Neuronal stem cell (in vitro differentiated cells): ENCODE data around the gene SNAI3.

Source experiments
- DNase-seq: peaks from one replicate; pipeline ENCODE4 v3.0.0-alpha.2; 2013; ENCODE audit warnings: low spot score
- H2AFZ ChIP-seq: one replicate; pipeline ENCODE4 v1.6.1; 2013; ENCODE audit warnings: mild to moderate bottlenecking, low read length, inconsistent platforms
- H2AK5ac ChIP-seq: 2 replicates; pipeline ENCODE4 v1.6.1; 2013; ENCODE audit warnings: low read depth, mild to moderate bottlenecking, inconsistent platforms, low read length, moderate library complexity, mixed read lengths
- H2BK120ac ChIP-seq: 2 replicates; pipeline ENCODE4 v1.6.1; 2013; ENCODE audit warnings: low read depth, mild to moderate bottlenecking, inconsistent platforms, low read length, moderate library complexity, mixed read lengths
- H2BK12ac ChIP-seq: one replicate; pipeline ENCODE4 v1.6.1; 2013; ENCODE audit warnings: low read length, inconsistent platforms
- H2BK15ac ChIP-seq: 2 replicates; pipeline ENCODE4 v1.6.1; 2013; ENCODE audit warnings: mild to moderate bottlenecking, low read length, inconsistent platforms, mixed read lengths
- H2BK5ac ChIP-seq: one replicate; pipeline ENCODE4 v1.6.1; 2013; ENCODE audit warnings: inconsistent platforms, mild to moderate bottlenecking, low read length, moderate library complexity
- H3K14ac ChIP-seq: one replicate; pipeline ENCODE4 v1.6.1; 2013; ENCODE audit warnings: low read length, inconsistent platforms
- H3K18ac ChIP-seq: 2 replicates; pipeline ENCODE4 v1.6.1; 2013; ENCODE audit warnings: low read length, inconsistent platforms
- H3K23ac ChIP-seq: 2 replicates; pipeline ENCODE4 v1.6.1; 2013; ENCODE audit warnings: low read depth, mild to moderate bottlenecking, mixed read lengths, low read length, inconsistent platforms; ENCODE audit not compliant: poor library complexity
- H3K27ac ChIP-seq: replicated peaks from 3 replicates; pipeline ENCODE4 v1.5.1; 2013; ENCODE audit warnings: low read length, inconsistent platforms
- H3K27me3 ChIP-seq, 3 experiments: 2 replicates each; pipeline ENCODE4 v1.6.1; 2013; ENCODE audit warnings: low read length in 3 of 3, mild to moderate bottlenecking in 2 of 3, inconsistent platforms in 1 of 3, low read depth in 1 of 3, mixed read lengths in 1 of 3, moderate library complexity in 1 of 3; ENCODE audit not compliant: control insufficient read depth in 3 of 3, insufficient read depth in 3 of 3
- H3K36me3 ChIP-seq, 2 donors: replicated peaks in 1 of 2; 2 replicates each; pipeline ENCODE4 v1.6.1; 2013; ENCODE audit warnings: low read length in 2 of 2; ENCODE audit not compliant: control insufficient read depth in 2 of 2, insufficient read depth in 2 of 2
- H3K4ac ChIP-seq: 2 replicates; pipeline ENCODE4 v1.6.1; 2013; ENCODE audit warnings: inconsistent platforms, mild to moderate bottlenecking, low read length, moderate library complexity
- H3K4me1 ChIP-seq, 2 donors: 1 replicate in 1 of 2; 2 replicates in 1 of 2; pipeline ENCODE4 v1.6.1; 2013; ENCODE audit warnings: low read length in 2 of 2, low read depth in 1 of 2; ENCODE audit not compliant: control insufficient read depth in 2 of 2, insufficient read depth in 1 of 2
- H3K4me2 ChIP-seq: one replicate; pipeline ENCODE4 v1.6.1; 2013; ENCODE audit warnings: mild to moderate bottlenecking, low read length, inconsistent platforms; ENCODE audit not compliant: insufficient read depth, poor library complexity, severe bottlenecking
- H3K4me3 ChIP-seq, 2 donors: 2 replicates each; pipeline ENCODE4 v1.5.1; 2013; ENCODE audit warnings: low read length in 2 of 2, mild to moderate bottlenecking in 2 of 2, inconsistent platforms in 1 of 2, moderate library complexity in 1 of 2
- H3K79me1 ChIP-seq: one replicate; pipeline ENCODE4 v1.6.1; 2013; ENCODE audit warnings: low read depth, mild to moderate bottlenecking, inconsistent platforms, low read length, moderate library complexity
- H3K9ac ChIP-seq: one replicate; pipeline ENCODE4 v1.6.1; 2013; ENCODE audit warnings: mild to moderate bottlenecking, low read depth, low read length, inconsistent platforms; ENCODE audit not compliant: poor library complexity
- H3K9me3 ChIP-seq, 2 donors: replicated peaks in 1 of 2; 2 replicates each; pipeline versions ENCODE3 to v1.6.1; 2013; ENCODE audit warnings: low read length in 2 of 2, mild to moderate bottlenecking in 2 of 2, inconsistent platforms in 1 of 2, low read depth in 1 of 2, mixed read lengths in 1 of 2, moderate library complexity in 1 of 2; ENCODE audit not compliant: control insufficient read depth in 2 of 2, insufficient read depth in 1 of 2
- H4K8ac ChIP-seq: one replicate; pipeline ENCODE4 v1.6.1; 2013; ENCODE audit warnings: low read depth, mild to moderate bottlenecking, inconsistent platforms, low read length, moderate library complexity
- H4K91ac ChIP-seq: one replicate; pipeline ENCODE4 v1.6.1; 2013; ENCODE audit warnings: low read length, low read depth, mild to moderate bottlenecking, inconsistent platforms; ENCODE audit not compliant: poor library complexity
- WGBS, 2 donors: extraction: QIAGEN DNeasy Blood & Tissue Kit; methylation state at CpG; one replicate each; pipeline ENCODE4 v1.1.7; 2013; ENCODE audit warnings: missing lambda C conversion rate in 2 of 2, mixed read lengths in 1 of 2; ENCODE audit not compliant: insufficient read length in 2 of 2, insufficient replicate concordance in 1 of 2; ENCODE audit errors: extremely low coverage in 2 of 2; 5-methylcytosine and 5-hydroxymethylcytosine counted together

Gene SNAI3

GRCh38 chr16:88710556-88710955, 24.2 kb upstream of the SNAI3 start:
- no peak for DNase-seq
- Histone ChIP-seq H3K27ac (no peak overlapping the region), H3K23ac (peak overlapping the region; percentile 43), H4K8ac (no peak overlapping the region), H3K9ac (peak overlapping the region; percentile 21), H3K4me1 (peaks cover 5 to 8% of the 10 kb centered on the region in 2 donors), H3K18ac (no peak overlapping the region), H3K4me3 (no peak overlapping the region), H3K14ac (no peak overlapping the region), H4K91ac (no peak overlapping the region), H3K9me3 (no peaks in the 10 kb centered on the region), H2AK5ac (peak overlapping the region; percentile 61), H2BK120ac (no peak overlapping the region), H2BK12ac (peak overlapping the region; percentile 10), H3K4me2 (no peak overlapping the region), H2BK15ac (no peak overlapping the region), H3K27me3 (no peaks in the 10 kb centered on the region), H2BK5ac (no peak overlapping the region), H3K36me3 (peaks cover 4 to 17% of the 10 kb centered on the region in 2 donors), H3K79me1 (peaks cover 10% of the 10 kb centered on the region), H2AFZ (no peak overlapping the region), H3K4ac (no peak overlapping the region)
- no CpG with 5 or more reads among the region's 16 CpGs for WGBS, 2 donors

DNA sequence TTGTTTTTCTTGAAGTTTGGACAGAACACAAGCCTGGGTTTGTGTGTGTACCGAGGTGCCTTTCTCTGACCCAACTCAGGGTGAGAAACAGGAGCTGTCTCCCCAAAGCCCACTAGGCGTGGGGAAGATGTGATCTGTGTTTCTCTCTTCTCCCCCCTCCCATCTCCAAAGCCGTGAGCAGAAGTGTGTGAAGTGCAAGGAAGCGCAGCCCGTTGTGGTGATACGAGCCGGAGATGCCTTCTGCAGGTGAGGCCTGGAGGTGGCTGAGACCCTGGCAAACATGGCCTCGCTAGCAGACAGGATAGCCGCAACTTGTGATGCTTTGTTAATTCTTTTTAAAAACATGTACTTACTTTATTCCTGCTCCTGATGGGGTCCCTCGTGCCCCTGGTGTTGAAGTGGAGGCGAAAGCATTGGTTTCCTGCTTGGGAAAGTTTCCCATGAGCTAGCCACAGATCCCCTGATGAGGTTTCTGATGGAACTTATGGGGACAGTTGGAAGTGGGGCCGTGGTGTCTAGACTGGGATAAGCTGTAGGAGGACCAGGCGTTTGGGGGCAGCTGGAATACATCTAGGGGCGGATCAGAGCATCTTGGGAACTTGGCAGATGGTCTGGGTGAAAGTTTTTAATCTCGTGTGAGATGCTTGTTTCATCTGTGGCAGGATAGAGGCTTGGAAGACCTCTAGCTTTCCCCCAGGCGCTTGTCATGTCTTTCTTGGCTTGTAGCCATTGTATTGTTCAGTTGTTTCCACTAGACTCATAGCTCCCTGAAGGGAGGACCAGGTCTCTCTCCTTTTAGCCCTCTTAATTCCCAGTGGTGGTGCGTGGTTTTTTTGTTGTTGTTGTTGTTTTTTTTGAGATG, 20.9 kb upstream of the SNAI3 start:
- H2BK120ac ChIP-seq, result no peak overlapping the region
- DNase-seq, result no peak
- no peak overlapping the region for H3K4ac ChIP-seq
- peak overlapping the region; percentile 96 for H3K4me2 ChIP-seq
- no peak overlapping the region for H3K14ac ChIP-seq
- no CpG with 5 or more reads among the region's 17 CpGs for whole genome bisulfite sequencing, 2 donors
- no peak overlapping the region for H4K8ac ChIP-seq
- H3K9ac ChIP-seq, result no peak overlapping the region
- H2BK12ac ChIP-seq, result no peak overlapping the region
- peaks cover 2 to 3% of the 10 kb centered on the region in 2 donors for H3K36me3 ChIP-seq
- peak overlapping the region; percentile 84 to 91 for H3K4me3 ChIP-seq
- no peak overlapping the region for H3K23ac ChIP-seq
- no peak overlapping the region for H3K27ac ChIP-seq
- peaks cover 12 to 14% of the 10 kb centered on the region in 2 donors for H3K4me1 ChIP-seq
- H3K18ac ChIP-seq, result no peak overlapping the region
- no peaks in the 10 kb centered on the region for H3K9me3 ChIP-seq
- H2BK5ac ChIP-seq, result no peak overlapping the region
- peak overlapping the region; percentile 99 for H2AFZ ChIP-seq
- H3K79me1 ChIP-seq, result peaks cover 18% of the 10 kb centered on the region
- H2BK15ac ChIP-seq, result no peak overlapping the region
- H3K27me3 ChIP-seq, result no peaks in the 10 kb centered on the region
- no peak overlapping the region for H2AK5ac ChIP-seq
- no peak overlapping the region for H4K91ac ChIP-seq

DNA sequence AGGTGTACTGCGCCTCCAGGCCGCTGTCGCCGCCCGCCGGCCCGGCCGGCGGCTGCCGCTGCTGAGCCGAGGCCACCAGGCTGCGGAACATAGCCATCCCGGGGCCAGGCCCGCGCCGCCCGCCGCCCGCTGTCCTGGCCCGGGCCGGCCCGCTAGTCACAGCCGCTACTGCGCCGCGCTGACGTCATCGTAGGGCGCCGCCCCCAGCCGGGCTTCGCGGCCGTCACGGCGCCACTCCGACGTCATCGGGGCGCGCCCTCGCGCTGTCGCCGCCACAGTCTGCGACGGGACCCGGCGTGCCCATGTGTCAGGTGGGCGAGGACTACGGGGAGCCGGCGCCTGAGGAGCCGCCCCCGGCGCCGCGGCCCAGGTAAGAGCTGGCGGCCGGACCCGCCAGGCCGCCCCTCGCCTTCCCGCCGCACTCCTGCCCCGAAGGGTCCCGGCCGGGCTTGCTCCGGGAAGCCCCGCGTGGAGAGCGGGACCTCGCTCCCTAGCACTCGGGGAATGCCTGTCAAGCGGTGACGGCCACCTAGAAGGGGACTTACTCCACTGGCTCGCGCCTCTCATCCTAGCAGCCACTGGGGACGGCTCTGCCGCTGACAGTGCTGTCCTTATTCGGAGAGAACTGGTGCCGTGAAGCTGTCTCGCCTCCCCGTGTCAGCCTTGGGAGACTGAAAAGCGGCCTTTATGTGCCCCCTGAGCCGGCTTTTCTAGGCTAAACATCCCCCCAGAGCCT, 20.1 kb upstream of the SNAI3 start, which contains the start of the genes CTU2 and RNF166:
TSS of gene CTU2 (plus strand) at position 275 of the 736 bp plus-strand sequence. CDS start at position 303, 28 bp downstream.
TSS of gene RNF166 (minus strand) at position 180 of the 736 bp plus-strand sequence. CDS start at position 97, 83 bp downstream.
- Histone ChIP-seq H2BK120ac (no peak within 1 kb of the TSS), H3K14ac (no peak within 1 kb of the TSS), H3K23ac (peak within 1 kb of the TSS; percentile 2), H3K4me2 (peak within 1 kb of the TSS; percentile 96), H3K79me1 (peaks cover 23% of the 10 kb centered on the region), H3K4me3 (peak within 1 kb of the TSS; percentile 84 to 91), H3K18ac (peak within 1 kb of the TSS; percentile 85), H2AK5ac (no peak within 1 kb of the TSS), H3K4ac (no peak within 1 kb of the TSS), H3K27me3 (no peaks in the 10 kb centered on the region), H3K36me3 (peaks cover 2 to 7% of the 10 kb centered on the region in 2 donors), H3K9me3 (no peaks in the 10 kb centered on the region), H3K4me1 (peaks cover 12 to 14% of the 10 kb centered on the region in 2 donors), H3K27ac (no peak within 1 kb of the TSS), H4K91ac (no peak within 1 kb of the TSS), H4K8ac (no peak within 1 kb of the TSS), H2BK15ac (no peak within 1 kb of the TSS), H2AFZ (peak within 1 kb of the TSS; percentile 99), H2BK12ac (no peak within 1 kb of the TSS), H2BK5ac (no peak within 1 kb of the TSS), H3K9ac (peak within 1 kb of the TSS; percentile 87)
- DNase-seq, result peak; percentile 90
- WGBS, 2 donors, result no CpG with 5 or more reads among the region's 86 CpGs
